Stimulated activated effector memory CD8-positive, alpha-beta T cell treated with anti-CD3 and anti-CD28 coated beads, Interleukin-12 subunit alpha, Interleukin-12 subunit beta, amount 100 ng/mL, for 72 hours (primary cell): ENCODE results near the gene SPATA17.
A peak's percentile ranks its signal among the peaks of the same experiment; 100 is the strongest.

ENCODE experiments used
- ATAC-seq: fragments of 150-1000 bp; cut with Tn5 transposase; 2 replicates; pipeline ENCODE4 v1.10.0; 2021
- DNase-seq, 2 donors: peaks; one replicate each; pipeline ENCODE4 v3.0.0; 2021 to 2022; ENCODE audit warnings: low spot score in 2 of 2
- H3K27ac Mint-ChIP-seq: one replicate; pipeline ENCODE4 v1.8.0; 2022; ENCODE audit warnings: mild to moderate bottlenecking, mixed read lengths
- H3K36me3 Mint-ChIP-seq: one replicate; pipeline ENCODE4 v1.8.0; 2022; ENCODE audit warnings: mild to moderate bottlenecking, mixed read lengths
- H3K4me1 Mint-ChIP-seq: one replicate; pipeline ENCODE4 v1.8.0; 2022; ENCODE audit warnings: mixed read lengths
- H3K4me3 Mint-ChIP-seq: one replicate; pipeline ENCODE4 v1.8.0; 2022; ENCODE audit warnings: mild to moderate bottlenecking, mixed read lengths
- H3K9me3 Mint-ChIP-seq: one replicate; pipeline ENCODE4 v1.8.0; 2022; ENCODE audit warnings: mixed read lengths

Gene SPATA17

GRCh38 chr1:217867446-217867995 is 236.4 kb downstream of the SPATA17 start:
- DNase-seq: no peak
- Mint-ChIP-seq H3K36me3 (no peaks in the 10 kb centered on the region), H3K9me3 (peaks cover 6% of the 10 kb centered on the region), H3K4me1 (no peaks in the 10 kb centered on the region), H3K4me3 (no peak overlapping the region), H3K27ac (no peak overlapping the region)
- no peak for ATAC-seq

- peaks cover 6% of the 10 kb centered on the region for H3K9me3 Mint-ChIP-seq
- no peak overlapping the region for H3K27ac Mint-ChIP-seq
- no peak for ATAC-seq
- no peaks in the 10 kb centered on the region for H3K4me1 Mint-ChIP-seq
- H3K36me3 Mint-ChIP-seq: no peaks in the 10 kb centered on the region
- H3K4me3 Mint-ChIP-seq: no peak overlapping the region
- no peak for DNase-seq
These were observed 240.8 kb downstream of the SPATA17 start for GRCh38 chr1:217871955-217872354.

- Mint-ChIP-seq H3K9me3 (peaks cover 10% of the 10 kb centered on the region), H3K4me1 (no peaks in the 10 kb centered on the region), H3K36me3 (no peaks in the 10 kb centered on the region), H3K27ac (no peak overlapping the region), H3K4me3 (no peak overlapping the region)
- no peak for ATAC-seq
- DNase-seq: no peak
These were observed 244.1 kb downstream of the SPATA17 start for GRCh38 chr1:217875229-217875628.

GRCh38 chr1:217876401-217876800 is 245.3 kb downstream of the SPATA17 start:
- H3K4me1 Mint-ChIP-seq: no peaks in the 10 kb centered on the region
- no peak for DNase-seq
- no peak for ATAC-seq
- no peak overlapping the region for H3K4me3 Mint-ChIP-seq
- H3K9me3 Mint-ChIP-seq: peaks cover 12% of the 10 kb centered on the region
- H3K27ac Mint-ChIP-seq: no peak overlapping the region
- H3K36me3 Mint-ChIP-seq: no peaks in the 10 kb centered on the region

GRCh38 chr1:217876896-217877295 is 245.8 kb downstream of the SPATA17 start:
- no peak overlapping the region for H3K27ac Mint-ChIP-seq
- H3K4me3 Mint-ChIP-seq: no peak overlapping the region
- H3K9me3 Mint-ChIP-seq: peaks cover 8% of the 10 kb centered on the region
- DNase-seq (no peak), ATAC-seq (no peak)
- no peaks in the 10 kb centered on the region for H3K36me3 Mint-ChIP-seq
- H3K4me1 Mint-ChIP-seq: no peaks in the 10 kb centered on the region

GRCh38 chr1:217881131-217881543 is 250.0 kb downstream of the SPATA17 start:
- no peaks in the 10 kb centered on the region for H3K36me3 Mint-ChIP-seq
- no peak for DNase-seq
- H3K4me1 Mint-ChIP-seq: no peaks in the 10 kb centered on the region
- peaks cover 6% of the 10 kb centered on the region for H3K9me3 Mint-ChIP-seq
- H3K27ac Mint-ChIP-seq: no peak overlapping the region
- no peak for ATAC-seq
- H3K4me3 Mint-ChIP-seq: no peak overlapping the region

- ATAC-seq: no peak
- Mint-ChIP-seq H3K9me3 (peaks cover 6% of the 10 kb centered on the region), H3K4me1 (no peaks in the 10 kb centered on the region), H3K27ac (no peak overlapping the region), H3K36me3 (no peaks in the 10 kb centered on the region), H3K4me3 (no peak overlapping the region)
- DNase-seq: no peak
These were observed 250.6 kb downstream of the SPATA17 start for GRCh38 chr1:217881607-217882332.

- no peak overlapping the region for H3K27ac Mint-ChIP-seq
- no peak for ATAC-seq
- peaks cover 10% of the 10 kb centered on the region for H3K9me3 Mint-ChIP-seq
These were observed 254.0 kb downstream of the SPATA17 start for GRCh38 chr1:217885181-217885580.

GRCh38 chr1:217888328-217888727 is 257.2 kb downstream of the SPATA17 start:
- H3K4me1 Mint-ChIP-seq: no peaks in the 10 kb centered on the region
- no peaks in the 10 kb centered on the region for H3K36me3 Mint-ChIP-seq
- no peak overlapping the region for H3K27ac Mint-ChIP-seq
- no peak overlapping the region for H3K4me3 Mint-ChIP-seq
- DNase-seq: no peak
- peaks cover 15% of the 10 kb centered on the region for H3K9me3 Mint-ChIP-seq
- ATAC-seq: no peak

More at GRCh38 chr1:217885181-217885580, 254.0 kb downstream of the SPATA17 start:
- H3K36me3 Mint-ChIP-seq: no peaks in the 10 kb centered on the region
- no peak for DNase-seq
- no peak overlapping the region for H3K4me3 Mint-ChIP-seq
- no peaks in the 10 kb centered on the region for H3K4me1 Mint-ChIP-seq

- DNase-seq (no peak), ATAC-seq (no peak)
- Mint-ChIP-seq H3K27ac (no peak overlapping the region), H3K9me3 (peaks cover 15% of the 10 kb centered on the region), H3K36me3 (no peaks in the 10 kb centered on the region), H3K4me3 (no peak overlapping the region), H3K4me1 (no peaks in the 10 kb centered on the region)
These were observed 258.3 kb downstream of the SPATA17 start for GRCh38 chr1:217889401-217889800.

- no peak overlapping the region for H3K27ac Mint-ChIP-seq
- ATAC-seq (no peak), DNase-seq (no peak)
- H3K4me3 Mint-ChIP-seq: no peak overlapping the region
- H3K4me1 Mint-ChIP-seq: no peaks in the 10 kb centered on the region
- H3K36me3 Mint-ChIP-seq: no peaks in the 10 kb centered on the region
- H3K9me3 Mint-ChIP-seq: peaks cover 15% of the 10 kb centered on the region
These were observed 260.8 kb downstream of the SPATA17 start for GRCh38 chr1:217891966-217892365.

GRCh38 chr1:217892750-217893149 is 261.6 kb downstream of the SPATA17 start:
- ATAC-seq: peak; percentile 75
- H3K36me3 Mint-ChIP-seq: no peaks in the 10 kb centered on the region
- H3K4me3 Mint-ChIP-seq: no peak overlapping the region
- no peak overlapping the region for H3K27ac Mint-ChIP-seq
- H3K9me3 Mint-ChIP-seq: peaks cover 10% of the 10 kb centered on the region
- no peaks in the 10 kb centered on the region for H3K4me1 Mint-ChIP-seq
- no peak for DNase-seq

GRCh38 chr1:217895841-217896240 is 264.7 kb downstream of the SPATA17 start:
- no peaks in the 10 kb centered on the region for H3K36me3 Mint-ChIP-seq
- H3K4me3 Mint-ChIP-seq: no peak overlapping the region
- H3K27ac Mint-ChIP-seq: no peak overlapping the region
- H3K4me1 Mint-ChIP-seq: no peaks in the 10 kb centered on the region
- ATAC-seq: no peak
- DNase-seq: no peak
- H3K9me3 Mint-ChIP-seq: peaks cover 4% of the 10 kb centered on the region

GRCh38 chr1:217896490-217896889 is 265.3 kb downstream of the SPATA17 start:
- no peak overlapping the region for H3K4me3 Mint-ChIP-seq
- H3K9me3 Mint-ChIP-seq: no peaks in the 10 kb centered on the region
- H3K27ac Mint-ChIP-seq: no peak overlapping the region
- DNase-seq (no peak), ATAC-seq (no peak)
- H3K36me3 Mint-ChIP-seq: no peaks in the 10 kb centered on the region
- H3K4me1 Mint-ChIP-seq: no peaks in the 10 kb centered on the region

- no peak overlapping the region for H3K27ac Mint-ChIP-seq
- no peak overlapping the region for H3K4me3 Mint-ChIP-seq
- no peaks in the 10 kb centered on the region for H3K4me1 Mint-ChIP-seq
- no peaks in the 10 kb centered on the region for H3K36me3 Mint-ChIP-seq
- DNase-seq (no peak), ATAC-seq (no peak)
- no peaks in the 10 kb centered on the region for H3K9me3 Mint-ChIP-seq
These were observed 266.0 kb downstream of the SPATA17 start for GRCh38 chr1:217897100-217897499.

GRCh38 chr1:217899614-217900013 is 268.5 kb downstream of the SPATA17 start:
- Mint-ChIP-seq H3K36me3 (no peaks in the 10 kb centered on the region), H3K4me3 (no peak overlapping the region)
- ATAC-seq: no peak

More at GRCh38 chr1:217899614-217900013, 268.5 kb downstream of the SPATA17 start:
- H3K9me3 Mint-ChIP-seq: no peaks in the 10 kb centered on the region
- no peak overlapping the region for H3K27ac Mint-ChIP-seq
- DNase-seq: no peak
- no peaks in the 10 kb centered on the region for H3K4me1 Mint-ChIP-seq
